Skeletal muscle satellite cell (primary cell): ENCODE measurements around the gene USP16. TPM values are rescaled to one million over a fixed set of nuclear protein-coding genes. Genes with fewer than 3 reads are reported as not detected.
"Not testable (repeated sequence)": the region's sequence is repeated elsewhere in the genome, so short reads cannot be mapped to it uniquely, and the experiment has no call there.

ENCODE experiments used
- H3K27me3 ChIP-seq: 2 replicates; pipeline ENCODE4 v1.7.0; 2013; ENCODE audit warnings: low read length; ENCODE audit not compliant: control insufficient read depth, insufficient read depth
- H3K36me3 ChIP-seq: 2 replicates; pipeline ENCODE4 v1.7.0; 2013; ENCODE audit warnings: mild to moderate bottlenecking, control low read depth, low read length; ENCODE audit not compliant: insufficient read depth
- H3K4me1 ChIP-seq: 2 replicates; pipeline ENCODE4 v1.7.0; 2013; ENCODE audit warnings: low read length; ENCODE audit not compliant: control insufficient read depth, insufficient read depth
- H3K4me2 ChIP-seq: 2 replicates; pipeline ENCODE4 v1.7.0; 2013; ENCODE audit warnings: mild to moderate bottlenecking, low read length
- H3K4me3 ChIP-seq: 2 replicates; pipeline ENCODE4 v1.7.0; 2013; ENCODE audit warnings: low read length
- H3K9ac ChIP-seq: 2 replicates; pipeline ENCODE4 v1.7.0; 2013; ENCODE audit warnings: mild to moderate bottlenecking, low read depth, low read length, moderate library complexity
- H3K9me3 ChIP-seq: replicated peaks from 2 replicates; pipeline ENCODE4 v1.7.0; 2013; ENCODE audit warnings: mild to moderate bottlenecking, control low read depth, low read length
- total RNA-seq: library from RNA; depleted of rRNA; stranded (reverse); fragments of >200 nt; gene quantifications from 2 replicates; pipeline ENCODE4 v1.2.3, GENCODE V29; 2012; rRNA removed

USP16 gene
- total RNA-seq = 31.2 and 32.7 TPM in 2 replicates

DNA sequence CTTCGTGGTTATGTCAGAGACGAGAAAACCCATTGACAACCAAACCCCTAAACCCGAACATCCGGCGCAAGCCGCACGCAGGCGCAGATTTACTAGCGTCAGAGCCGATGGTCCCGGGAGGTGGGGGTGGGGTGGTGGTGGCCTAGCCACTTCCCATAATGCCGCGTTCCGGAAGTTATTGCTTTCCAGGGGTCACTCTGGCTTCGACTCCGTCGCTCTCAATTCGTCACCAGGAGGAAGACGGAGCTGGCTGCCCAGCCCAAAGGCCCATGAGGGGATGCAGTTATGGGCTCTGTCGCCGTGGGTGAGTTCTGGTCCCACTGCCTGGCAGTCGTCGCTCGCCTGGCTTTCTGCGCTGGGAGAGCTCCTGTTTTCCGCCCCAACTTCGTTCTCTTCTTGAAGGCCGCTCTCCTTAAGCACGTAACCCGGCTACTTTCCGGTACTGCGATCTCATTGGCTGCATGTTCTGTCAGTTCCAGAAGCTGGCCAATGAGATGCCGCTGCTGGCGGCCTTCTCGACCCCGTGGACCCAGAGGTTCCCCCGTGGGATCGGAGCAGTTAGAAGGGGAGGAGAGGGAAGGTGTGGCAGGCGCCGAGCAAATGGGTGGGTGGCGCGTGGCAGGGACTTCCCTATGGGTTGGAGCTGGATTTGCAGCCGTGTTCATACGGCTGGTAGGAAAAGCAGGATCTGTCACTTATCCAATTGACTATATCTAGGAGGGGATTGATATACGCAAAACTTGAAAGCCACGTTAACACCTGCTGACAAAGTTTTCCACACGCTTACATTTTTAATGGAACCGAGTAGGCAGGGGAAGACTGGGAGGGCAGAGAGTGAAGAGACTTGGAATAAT lies at the start of gene USP16:
Gene USP16, plus strand, starts transcription at position 195 of the 854 bp plus-strand sequence. CDS start 3,246 bp downstream, outside the sequence.
- H3K4me3 ChIP-seq = peak within 1 kb of the TSS; percentile 81
- peaks cover 15% of the 10 kb centered on the region for H3K4me1 ChIP-seq
- no peaks in the 10 kb centered on the region for H3K9me3 ChIP-seq
- peak within 1 kb of the TSS; percentile 92 for H3K9ac ChIP-seq
- H3K36me3 ChIP-seq = peaks cover 4% of the 10 kb centered on the region
- H3K27me3 ChIP-seq = no peaks in the 10 kb centered on the region
- H3K4me2 ChIP-seq = peak within 1 kb of the TSS; percentile 93

DNA sequence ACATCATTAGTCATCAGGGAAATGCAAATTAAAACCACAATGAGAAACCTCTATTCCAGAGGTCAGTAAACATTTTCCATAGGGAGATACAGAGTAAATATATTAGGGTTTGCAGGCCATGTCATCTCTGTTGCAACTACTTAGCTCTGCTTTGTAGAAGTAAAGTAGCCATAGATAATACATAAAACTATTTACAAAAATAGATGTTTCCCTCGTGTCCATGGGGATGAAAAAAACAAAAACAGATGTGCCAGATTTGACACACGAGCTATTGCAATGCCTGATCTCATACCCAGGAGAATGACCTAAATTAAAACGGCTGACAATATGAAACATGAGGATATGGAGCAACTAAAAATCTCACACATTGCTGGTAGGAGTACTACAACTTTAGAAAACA lies 49.1 kb upstream of the USP16 start:
- Histone ChIP-seq H3K27me3 (no peaks in the 10 kb centered on the region), H3K4me3 (no peak overlapping the region), H3K9me3 (no peaks in the 10 kb centered on the region), H3K4me1 (no peaks in the 10 kb centered on the region), H3K4me2 (no peak overlapping the region), H3K9ac (no peak overlapping the region), H3K36me3 (peaks cover 41% of the 10 kb centered on the region)

DNA sequence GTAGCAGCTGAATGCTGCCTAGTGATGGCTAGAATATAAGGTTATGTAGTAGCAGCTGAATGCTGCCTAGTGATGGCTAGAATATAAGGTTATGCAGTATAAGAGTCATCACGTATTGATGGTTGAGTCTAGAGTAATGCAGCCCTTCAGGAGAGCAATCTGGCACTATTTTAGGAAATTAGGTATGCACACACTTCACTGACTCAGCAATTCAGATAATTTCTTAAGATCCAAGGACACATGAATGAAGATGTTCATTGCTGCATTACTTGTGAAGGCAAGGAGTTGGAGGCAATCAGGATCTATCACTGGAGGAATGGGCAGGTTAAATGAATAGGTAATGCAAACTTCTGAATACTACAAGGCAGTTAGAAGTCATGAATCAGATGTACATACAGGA lies 45.4 kb upstream of the USP16 start:
- no peaks in the 10 kb centered on the region for H3K27me3 ChIP-seq
- H3K9ac ChIP-seq = no peak overlapping the region
- no peak overlapping the region for H3K4me2 ChIP-seq
- H3K4me1 ChIP-seq = no peaks in the 10 kb centered on the region
- no peak overlapping the region for H3K4me3 ChIP-seq
- peaks cover 55% of the 10 kb centered on the region for H3K36me3 ChIP-seq
- no peaks in the 10 kb centered on the region for H3K9me3 ChIP-seq

DNA sequence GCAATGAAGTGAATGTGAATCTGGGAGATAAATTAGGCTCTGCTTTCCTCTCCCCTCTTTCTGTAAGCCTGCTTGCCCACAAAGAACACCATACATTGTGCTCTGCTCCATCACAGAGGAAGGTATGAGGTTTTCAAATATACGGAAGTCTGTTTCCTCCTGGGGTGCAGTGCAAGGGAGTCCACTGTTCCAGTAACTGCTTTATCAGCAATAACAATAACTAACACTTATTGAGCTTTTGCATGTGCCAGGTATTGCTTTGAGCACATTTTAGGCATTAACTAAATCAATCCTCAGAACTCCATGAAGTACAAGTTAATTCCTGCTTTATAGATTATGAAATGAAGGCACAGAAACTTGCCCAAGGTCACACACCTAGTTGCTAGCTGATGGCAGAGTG lies 41.8 kb upstream of the USP16 start:
- no peak overlapping the region for H3K4me3 ChIP-seq
- no peak overlapping the region for H3K4me2 ChIP-seq
- H3K9me3 ChIP-seq = no peaks in the 10 kb centered on the region
- H3K4me1 ChIP-seq = no peaks in the 10 kb centered on the region
- no peak overlapping the region for H3K9ac ChIP-seq
- no peaks in the 10 kb centered on the region for H3K27me3 ChIP-seq
- H3K36me3 ChIP-seq = peaks cover 55% of the 10 kb centered on the region

DNA sequence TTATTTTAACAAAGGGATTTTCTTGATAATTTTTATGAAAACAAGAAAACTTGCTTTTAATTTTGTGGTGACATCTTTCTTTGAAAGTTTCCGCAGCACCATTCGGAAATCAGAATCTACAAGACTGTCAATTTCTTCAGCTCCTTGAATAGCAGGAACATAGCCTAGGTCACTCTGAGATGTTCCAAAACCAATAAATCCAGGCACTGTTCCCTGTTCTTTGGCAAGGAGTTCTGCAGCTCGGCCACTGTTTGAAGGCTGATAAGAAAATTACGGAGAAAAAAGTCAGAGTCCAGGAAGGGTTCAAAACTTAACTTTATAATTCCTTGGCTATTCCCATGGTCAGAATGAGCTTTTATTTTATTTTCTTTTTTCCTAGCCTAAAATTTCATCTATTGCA lies 37.8 kb upstream of the USP16 start:
- no peaks in the 10 kb centered on the region for H3K9me3 ChIP-seq
- no peak overlapping the region for H3K9ac ChIP-seq
- H3K4me1 ChIP-seq = peaks cover 5% of the 10 kb centered on the region
- H3K4me2 ChIP-seq = no peak overlapping the region
- peaks cover 25% of the 10 kb centered on the region for H3K36me3 ChIP-seq
- H3K4me3 ChIP-seq = no peak overlapping the region
- H3K27me3 ChIP-seq = no peaks in the 10 kb centered on the region

DNA sequence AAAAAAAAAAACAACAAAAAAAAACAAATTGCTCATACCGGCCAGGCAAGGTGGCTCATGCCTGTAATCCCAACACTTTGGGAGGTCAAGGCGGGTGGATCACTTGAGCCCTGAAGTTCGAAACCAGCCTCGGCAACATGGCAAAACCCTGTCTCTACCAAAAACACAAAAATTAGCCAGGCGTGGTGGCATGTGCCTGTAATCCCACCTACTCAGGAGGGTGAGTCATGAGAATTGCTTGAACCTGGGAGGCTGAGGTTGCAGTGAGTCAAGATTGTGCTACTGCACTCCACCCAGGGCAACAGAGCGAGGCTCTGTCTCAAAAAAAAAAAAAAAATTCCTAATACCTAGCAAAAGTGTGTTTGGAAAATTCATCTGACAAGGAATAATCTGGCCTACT lies 36.3 kb upstream of the USP16 start:
- H3K9me3 ChIP-seq, H3K27me3 ChIP-seq, H3K9ac ChIP-seq, H3K4me1 ChIP-seq, H3K4me2 ChIP-seq, H3K4me3 ChIP-seq: not testable (repeated sequence)
- H3K36me3 ChIP-seq = peaks cover 17% of the 10 kb centered on the region

DNA sequence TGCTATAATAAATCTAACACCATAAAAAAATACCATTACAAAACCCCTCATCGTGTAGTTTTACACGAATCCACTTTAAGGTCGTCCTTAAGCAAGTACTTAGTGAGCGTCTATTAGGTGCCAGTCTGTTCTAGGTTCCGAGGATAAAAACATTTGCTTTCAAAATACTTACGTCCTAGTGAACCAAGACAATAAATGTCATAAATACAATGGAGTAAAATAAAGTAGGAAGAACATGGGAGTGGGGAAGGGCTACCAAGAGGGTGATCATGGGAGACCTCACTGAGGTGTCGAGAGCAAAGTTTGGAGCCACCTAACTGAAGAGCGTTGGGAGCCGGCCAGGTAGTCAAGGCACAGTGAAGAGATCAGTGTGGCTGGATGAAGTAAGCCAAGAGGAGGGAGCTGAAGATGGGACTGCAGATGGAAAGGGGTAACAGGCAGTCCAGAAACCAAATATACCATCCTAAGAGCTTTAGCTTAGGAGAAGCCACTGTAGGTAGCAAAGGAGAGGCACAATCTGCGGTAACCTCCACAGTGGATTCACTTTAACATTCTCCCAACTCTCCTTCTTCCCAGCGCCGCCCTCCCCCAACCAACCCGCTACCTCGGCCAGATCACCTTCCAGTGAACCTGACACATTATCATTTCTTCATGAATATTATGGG lies 32.5 kb upstream of the USP16 start:
- no peaks in the 10 kb centered on the region for H3K9me3 ChIP-seq
- H3K4me1 ChIP-seq = peaks cover 12% of the 10 kb centered on the region
- no peaks in the 10 kb centered on the region for H3K27me3 ChIP-seq
- H3K4me3 ChIP-seq = peak overlapping the region; percentile 92
- no peaks in the 10 kb centered on the region for H3K36me3 ChIP-seq
- peak overlapping the region; percentile 89 for H3K9ac ChIP-seq
- H3K4me2 ChIP-seq = peak overlapping the region; percentile 93

DNA sequence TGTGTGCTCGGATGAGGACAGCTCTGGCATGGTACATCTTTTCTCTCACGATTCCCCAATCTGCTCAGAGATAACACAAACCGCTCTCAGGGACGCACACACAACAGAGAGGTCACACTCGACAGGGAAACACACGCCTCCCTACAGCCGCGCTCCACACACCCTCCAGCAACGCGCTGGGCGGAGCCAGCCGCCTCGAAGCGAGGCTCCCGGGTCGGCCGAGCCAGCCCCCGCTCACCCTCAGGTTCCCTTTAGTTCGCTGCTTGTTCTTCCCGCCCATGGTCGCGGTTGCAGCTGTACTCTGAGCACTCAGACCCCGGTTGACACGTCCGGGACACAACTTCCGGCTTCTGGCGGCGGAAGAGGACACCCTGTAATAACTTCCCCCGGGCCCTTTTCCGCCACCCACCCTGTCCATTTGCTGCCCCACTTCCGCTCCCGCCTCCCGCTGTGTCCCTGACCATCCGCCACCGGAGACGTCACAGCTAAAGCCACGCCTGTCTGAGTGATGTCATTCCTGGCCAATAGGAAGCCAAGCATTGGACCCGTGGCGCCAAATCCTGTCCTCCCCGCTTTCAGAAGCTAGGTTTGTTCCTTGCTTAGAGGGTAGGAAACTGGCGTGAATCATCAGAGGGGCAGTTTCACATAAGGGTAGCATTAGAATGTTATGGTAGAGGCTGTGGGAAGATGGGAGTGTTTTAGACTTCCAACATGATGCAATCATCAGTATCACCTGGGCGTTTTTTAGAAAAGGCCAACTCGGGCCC lies 31.8 kb upstream of the USP16 start, which contains the start of gene LTN1:
Gene LTN1, minus strand, starts transcription at position 352 of the 767 bp plus-strand sequence. Its CDS starts 72 bp downstream, at position 280.
- H3K36me3 ChIP-seq = no peaks in the 10 kb centered on the region
- no peaks in the 10 kb centered on the region for H3K9me3 ChIP-seq
- peaks cover 12% of the 10 kb centered on the region for H3K4me1 ChIP-seq
- peak within 1 kb of the TSS; percentile 89 for H3K9ac ChIP-seq
- no peaks in the 10 kb centered on the region for H3K27me3 ChIP-seq
- peak within 1 kb of the TSS; percentile 93 for H3K4me2 ChIP-seq
- peak within 1 kb of the TSS; percentile 92 for H3K4me3 ChIP-seq

DNA sequence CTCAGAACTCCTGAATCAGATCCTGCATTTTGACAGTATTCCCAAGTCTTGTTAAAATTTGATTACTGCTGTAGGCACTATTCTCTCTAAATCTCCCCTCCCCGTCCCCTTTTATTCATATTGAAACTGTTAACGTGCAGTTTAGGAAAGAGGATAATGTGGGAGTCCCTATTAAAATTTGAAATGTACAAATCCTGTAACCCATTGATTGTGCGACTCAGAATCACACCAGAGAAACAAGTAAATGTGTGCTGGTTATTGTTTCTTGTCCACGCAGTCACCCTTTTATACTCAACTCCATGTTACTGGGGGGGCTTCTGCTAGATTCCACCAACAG lies 31.2 kb upstream of the USP16 start:
- Histone ChIP-seq H3K9ac (peak overlapping the region; percentile 72), H3K9me3 (no peaks in the 10 kb centered on the region), H3K4me2 (peak overlapping the region; percentile 82), H3K36me3 (no peaks in the 10 kb centered on the region), H3K27me3 (no peaks in the 10 kb centered on the region), H3K4me3 (peak overlapping the region; percentile 65), H3K4me1 (peaks cover 10% of the 10 kb centered on the region)

DNA sequence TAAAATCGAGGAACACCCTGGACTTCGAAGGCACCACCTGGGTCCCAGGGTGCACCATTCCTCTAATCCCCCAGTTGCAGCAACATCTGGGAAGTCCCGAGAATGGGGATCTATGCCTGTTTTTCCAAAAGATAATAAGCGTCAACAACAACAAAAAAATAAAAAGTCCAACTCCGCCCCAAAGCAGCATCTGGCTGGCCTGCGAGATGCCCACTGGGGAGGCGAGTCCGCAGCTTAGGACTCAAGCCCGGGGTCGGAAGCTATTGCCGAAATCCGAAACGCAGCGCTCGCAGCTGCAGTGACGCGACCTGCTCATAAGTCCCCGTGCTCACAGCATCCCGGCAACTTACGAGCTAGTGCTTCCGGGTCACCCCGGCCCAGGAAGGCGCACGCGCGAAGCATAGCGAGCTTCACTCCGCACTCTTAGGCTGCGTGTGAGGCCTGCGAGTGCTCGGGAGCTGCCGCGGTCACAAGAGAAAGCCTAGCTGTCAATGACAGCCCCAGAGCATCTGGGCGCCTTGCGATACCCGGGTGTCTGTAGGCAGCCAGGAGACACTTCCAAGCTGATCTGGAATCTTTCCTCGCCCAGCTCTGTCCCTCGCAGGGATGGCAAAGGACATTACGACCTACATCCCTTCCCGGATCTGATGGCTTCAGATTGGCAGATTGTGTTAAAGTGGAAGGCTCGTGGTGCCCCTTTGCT lies 21.9 kb upstream of the USP16 start:
- Histone ChIP-seq H3K4me3 (peak overlapping the region; percentile 87), H3K4me1 (no peaks in the 10 kb centered on the region), H3K9me3 (no peaks in the 10 kb centered on the region), H3K9ac (peak overlapping the region; percentile 92), H3K27me3 (no peaks in the 10 kb centered on the region), H3K4me2 (peak overlapping the region; percentile 93), H3K36me3 (peaks cover 4% of the 10 kb centered on the region)

DNA sequence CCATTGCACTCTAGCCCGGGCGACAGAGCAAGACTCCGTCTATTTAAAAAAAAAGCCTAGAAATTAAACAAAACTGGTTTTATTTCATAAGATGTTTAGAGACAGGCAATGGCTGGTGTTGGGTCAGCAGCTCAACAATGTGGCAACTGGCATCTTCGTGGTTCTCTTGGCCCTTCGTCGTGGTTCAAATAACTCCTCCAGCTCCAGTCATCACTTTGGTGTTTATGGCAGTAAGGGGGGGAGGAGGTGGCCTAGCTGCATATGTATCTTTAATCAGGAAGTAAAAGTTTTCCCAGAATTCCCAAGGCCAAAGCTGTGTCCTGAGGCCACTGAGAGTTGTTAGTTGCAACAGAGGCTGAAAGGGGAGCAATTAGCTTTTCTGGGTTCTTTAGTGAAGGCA lies 18.8 kb upstream of the USP16 start:
- Histone ChIP-seq H3K4me1 (no peaks in the 10 kb centered on the region), H3K4me2 (no peak overlapping the region), H3K27me3 (no peaks in the 10 kb centered on the region), H3K9me3 (no peaks in the 10 kb centered on the region), H3K36me3 (peaks cover 13% of the 10 kb centered on the region), H3K9ac (no peak overlapping the region), H3K4me3 (no peak overlapping the region)
